ENCODE results near the gene FGF19. TPM values are rescaled to one million over a fixed set of nuclear protein-coding genes. Genes with fewer than 3 reads are reported as not detected.

FGF19 gene
- total RNA-seq, 2 donors from 2014 or later: 0.37 to 0.40 TPM

GRCh38 chr11:69660001-69660500, 43.8 kb downstream of the FGF19 start:
- H3K36me3 Mint-ChIP-seq (ENCODE audit: low read depth): peaks cover 26% of the 10 kb centered on the region

GRCh38 chr11:69659591-69659990, 44.2 kb downstream of the FGF19 start:
- Histone ChIP-seq H3K36me3 (ENCODE audit: control insufficient read depth, insufficient read depth, low read length) (peaks cover 6% of the 10 kb centered on the region), H3K4me1 (ENCODE audit: control insufficient read depth, insufficient read depth, low read length) (peaks cover 5% of the 10 kb centered on the region), H3K9ac (ENCODE audit: extremely low read depth, low read length, poor library complexity, severe bottlenecking) (no peak overlapping the region), H3K4me3 (ENCODE audit: low read length) (no peak overlapping the region), H3K9me3 (ENCODE audit: control insufficient read depth, low read length) (no peaks in the 10 kb centered on the region), H3K27me3 (ENCODE audit: control insufficient read depth, insufficient read depth, low read length, poor library complexity, severe bottlenecking) (no peaks in the 10 kb centered on the region), H3K27ac (ENCODE audit: low read depth, low read length) (no peak overlapping the region)
- no peaks in the 10 kb centered on the region for H3K27me3 Mint-ChIP-seq (ENCODE audit: insufficient read depth)
- no peak for TF ChIP-seq CTCF (conservative IDR thresholded peaks at IDR 0.05)
- H3K36me3 Mint-ChIP-seq (ENCODE audit: low read depth): peaks cover 22% of the 10 kb centered on the region
- H3K4me1 Mint-ChIP-seq: peaks cover 14% of the 10 kb centered on the region
- no peak overlapping the region for H3K4me3 Mint-ChIP-seq
- WGBS, 2 experiments (ENCODE audit: insufficient coverage in 1 of 2, insufficient read length in 1 of 2): 96% methylated on average over 9 to 12 of the region's 12 CpGs
- no peak overlapping the region for H3K27ac Mint-ChIP-seq
- H3K9me3 Mint-ChIP-seq: no peaks in the 10 kb centered on the region
- no peak for DNase-seq

More at GRCh38 chr11:69660001-69660500, 43.8 kb downstream of the FGF19 start:
- no peak for TF ChIP-seq CTCF (conservative IDR thresholded peaks at IDR 0.05)
- WGBS, 2 experiments (ENCODE audit: insufficient coverage in 1 of 2, insufficient read length in 1 of 2): 77 to 91% methylated on average over 3 to 4 of the region's 4 CpGs
- DNase-seq: no peak
- peaks cover 5% of the 10 kb centered on the region for H3K4me1 ChIP-seq (ENCODE audit: control insufficient read depth, insufficient read depth, low read length)
- no peak overlapping the region for H3K27ac ChIP-seq (ENCODE audit: low read depth, low read length)
- no peaks in the 10 kb centered on the region for H3K27me3 ChIP-seq (ENCODE audit: control insufficient read depth, insufficient read depth, low read length, poor library complexity, severe bottlenecking)
- H3K9me3 Mint-ChIP-seq: no peaks in the 10 kb centered on the region
- H3K4me3 ChIP-seq (ENCODE audit: low read length): no peak overlapping the region
- H3K27me3 Mint-ChIP-seq (ENCODE audit: insufficient read depth): no peaks in the 10 kb centered on the region
- H3K4me3 Mint-ChIP-seq: no peak overlapping the region
- no peaks in the 10 kb centered on the region for H3K9me3 ChIP-seq (ENCODE audit: control insufficient read depth, low read length)
- no peak overlapping the region for H3K9ac ChIP-seq (ENCODE audit: extremely low read depth, low read length, poor library complexity, severe bottlenecking)
- peaks cover 14% of the 10 kb centered on the region for H3K4me1 Mint-ChIP-seq
- H3K27ac Mint-ChIP-seq: no peak overlapping the region
- peaks cover 9% of the 10 kb centered on the region for H3K36me3 ChIP-seq (ENCODE audit: control insufficient read depth, insufficient read depth, low read length)

- H3K36me3 ChIP-seq (ENCODE audit: control insufficient read depth, insufficient read depth, low read length): peaks cover 1% of the 10 kb centered on the region
- H3K27me3 Mint-ChIP-seq (ENCODE audit: insufficient read depth): no peaks in the 10 kb centered on the region
- peaks cover 5% of the 10 kb centered on the region for H3K4me1 ChIP-seq (ENCODE audit: control insufficient read depth, insufficient read depth, low read length)
- H3K36me3 Mint-ChIP-seq (ENCODE audit: low read depth): peaks cover 14% of the 10 kb centered on the region
- H3K9me3 ChIP-seq (ENCODE audit: control insufficient read depth, low read length): no peaks in the 10 kb centered on the region
- peaks cover 14% of the 10 kb centered on the region for H3K4me1 Mint-ChIP-seq
- DNase-seq: peak; percentile 45
- no peaks in the 10 kb centered on the region for H3K9me3 Mint-ChIP-seq
- no peak overlapping the region for H3K4me3 Mint-ChIP-seq
- peak overlapping the region; percentile 54 for H3K9ac ChIP-seq (ENCODE audit: extremely low read depth, low read length, poor library complexity, severe bottlenecking)
- peak overlapping the region; percentile 91 for H3K27ac Mint-ChIP-seq
- 87 to 93% methylated on average over 12 to 18 of the region's 18 CpGs for WGBS, 2 experiments (ENCODE audit: insufficient coverage in 1 of 2, insufficient read length in 1 of 2)
- H3K4me3 ChIP-seq (ENCODE audit: low read length): no peak overlapping the region
- H3K27ac ChIP-seq (ENCODE audit: low read depth, low read length): peak overlapping the region; percentile 98
- no peak for TF ChIP-seq CTCF (conservative IDR thresholded peaks at IDR 0.05)
- no peaks in the 10 kb centered on the region for H3K27me3 ChIP-seq (ENCODE audit: control insufficient read depth, insufficient read depth, low read length, poor library complexity, severe bottlenecking)
These were observed 45.0 kb downstream of the FGF19 start for GRCh38 chr11:69658626-69659450.

Data from endodermal cell (in vitro differentiated cells).